ENCODE data around the gene NXPH3. TPM values are rescaled to one million over a fixed set of nuclear protein-coding genes. Genes with fewer than 3 reads are reported as not detected.

Gene NXPH3
- total RNA-seq, 1 experiment from 2014 or later, result not detected

GRCh38 chr17:49571764-49572163, 3.9 kb upstream of the NXPH3 start:
- H4K20me1 ChIP-seq (ENCODE audit: insufficient read depth, low read depth, low read length), result no peaks in the 10 kb centered on the region
- H3K4me3 ChIP-seq (ENCODE audit: low read length), result no peak overlapping the region
- H3K4me1 ChIP-seq (ENCODE audit: low read length), result peaks cover 9% of the 10 kb centered on the region
- H3K36me3 ChIP-seq (ENCODE audit: insufficient read depth, low read length), result no peaks in the 10 kb centered on the region
- no peaks in the 10 kb centered on the region for H3K79me2 ChIP-seq (ENCODE audit: low read length)
- H3K9ac ChIP-seq (ENCODE audit: low read length), result no peak overlapping the region
- H3K27me3 ChIP-seq (ENCODE audit: low read length), result no peaks in the 10 kb centered on the region
- H3K4me2 ChIP-seq (ENCODE audit: low read depth, low read length, poor library complexity, severe bottlenecking), result no peak overlapping the region
- no peak overlapping the region for H3K27ac ChIP-seq (ENCODE audit: low read length)
- no peaks in the 10 kb centered on the region for H3K9me3 ChIP-seq (ENCODE audit: low read length)
- H3K9me2 ChIP-seq (replicated peaks; ENCODE audit: insufficient read depth, low read length), result no peaks in the 10 kb centered on the region
- H2AFZ ChIP-seq (ENCODE audit: low read length), result no peak overlapping the region
- no peak for DNase-seq

DNA sequence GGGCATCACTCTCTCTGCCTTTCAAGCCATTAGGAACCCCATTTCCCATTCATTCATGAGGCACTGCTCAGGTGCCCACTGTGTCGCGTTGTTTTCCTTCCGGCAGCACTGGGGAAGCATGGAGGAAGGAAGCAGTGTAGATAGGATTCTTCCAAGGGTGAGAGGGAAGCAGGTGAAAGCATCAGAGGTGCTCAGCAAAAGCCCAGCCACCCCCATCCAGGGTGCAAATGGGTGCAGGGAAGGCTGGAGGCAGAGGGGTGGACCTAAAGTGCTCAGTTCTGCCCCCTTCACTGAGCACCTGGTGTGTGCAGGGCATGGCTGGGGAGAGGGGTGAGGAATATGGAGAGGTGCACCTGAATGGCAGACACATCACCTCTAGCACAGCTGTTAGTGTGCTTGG, 3.4 kb upstream of the NXPH3 start:
- no peak for DNase-seq
- no peaks in the 10 kb centered on the region for H3K79me2 ChIP-seq (ENCODE audit: low read length)
- H3K9me2 ChIP-seq (replicated peaks; ENCODE audit: insufficient read depth, low read length), result no peaks in the 10 kb centered on the region
- H3K4me2 ChIP-seq (ENCODE audit: low read depth, low read length, poor library complexity, severe bottlenecking), result no peak overlapping the region
- no peak overlapping the region for H3K4me3 ChIP-seq (ENCODE audit: low read length)
- no peak overlapping the region for H2AFZ ChIP-seq (ENCODE audit: low read length)
- H3K27me3 ChIP-seq (ENCODE audit: low read length), result no peaks in the 10 kb centered on the region
- H4K20me1 ChIP-seq (ENCODE audit: insufficient read depth, low read depth, low read length), result no peaks in the 10 kb centered on the region
- no peaks in the 10 kb centered on the region for H3K36me3 ChIP-seq (ENCODE audit: insufficient read depth, low read length)
- H3K9ac ChIP-seq (ENCODE audit: low read length), result no peak overlapping the region
- H3K4me1 ChIP-seq (ENCODE audit: low read length), result peaks cover 9% of the 10 kb centered on the region
- H3K9me3 ChIP-seq (ENCODE audit: low read length), result no peaks in the 10 kb centered on the region
- H3K27ac ChIP-seq (ENCODE audit: low read length), result no peak overlapping the region

- no peaks in the 10 kb centered on the region for H3K27me3 ChIP-seq (ENCODE audit: low read length)
- no peak overlapping the region for H3K27ac ChIP-seq (ENCODE audit: low read length)
- no peaks in the 10 kb centered on the region for H3K9me2 ChIP-seq (replicated peaks; ENCODE audit: insufficient read depth, low read length)
- DNase-seq, result no peak
- H3K9ac ChIP-seq (ENCODE audit: low read length), result no peak overlapping the region
- H3K9me3 ChIP-seq (ENCODE audit: low read length), result no peaks in the 10 kb centered on the region
- H3K36me3 ChIP-seq (ENCODE audit: insufficient read depth, low read length), result no peaks in the 10 kb centered on the region
- H3K4me2 ChIP-seq (ENCODE audit: low read depth, low read length, poor library complexity, severe bottlenecking), result no peak overlapping the region
- H4K20me1 ChIP-seq (ENCODE audit: insufficient read depth, low read depth, low read length), result no peaks in the 10 kb centered on the region
- no peak overlapping the region for H3K4me3 ChIP-seq (ENCODE audit: low read length)
- H3K79me2 ChIP-seq (ENCODE audit: low read length), result no peaks in the 10 kb centered on the region
- no peak overlapping the region for H2AFZ ChIP-seq (ENCODE audit: low read length)
- H3K4me1 ChIP-seq (ENCODE audit: low read length), result peaks cover 9% of the 10 kb centered on the region
Measured at GRCh38 chr17:49572806-49573420, 2.8 kb upstream of the NXPH3 start.

- no peak overlapping the region for H3K4me2 ChIP-seq (ENCODE audit: low read depth, low read length, poor library complexity, severe bottlenecking)
- no peaks in the 10 kb centered on the region for H4K20me1 ChIP-seq (ENCODE audit: insufficient read depth, low read depth, low read length)
- H3K27me3 ChIP-seq (ENCODE audit: low read length), result no peaks in the 10 kb centered on the region
- H3K9me2 ChIP-seq (replicated peaks; ENCODE audit: insufficient read depth, low read length), result no peaks in the 10 kb centered on the region
- H3K27ac ChIP-seq (ENCODE audit: low read length), result no peak overlapping the region
- no peaks in the 10 kb centered on the region for H3K79me2 ChIP-seq (ENCODE audit: low read length)
- no peak overlapping the region for H2AFZ ChIP-seq (ENCODE audit: low read length)
- H3K9ac ChIP-seq (ENCODE audit: low read length), result no peak overlapping the region
- H3K4me1 ChIP-seq (ENCODE audit: low read length), result peaks cover 4% of the 10 kb centered on the region
- no peaks in the 10 kb centered on the region for H3K36me3 ChIP-seq (ENCODE audit: insufficient read depth, low read length)
- no peaks in the 10 kb centered on the region for H3K9me3 ChIP-seq (ENCODE audit: low read length)
- no peak for DNase-seq
- H3K4me3 ChIP-seq (ENCODE audit: low read length), result no peak overlapping the region
Measured at GRCh38 chr17:49573510-49574322, 2.0 kb upstream of the NXPH3 start.

- Histone ChIP-seq H3K4me2 (ENCODE audit: low read depth, low read length, poor library complexity, severe bottlenecking) (no peak overlapping the region), H3K27me3 (ENCODE audit: low read length) (no peaks in the 10 kb centered on the region), H3K79me2 (ENCODE audit: low read length) (no peaks in the 10 kb centered on the region), H3K4me1 (ENCODE audit: low read length) (peaks cover 4% of the 10 kb centered on the region), H2AFZ (ENCODE audit: low read length) (no peak overlapping the region), H3K9me3 (ENCODE audit: low read length) (no peaks in the 10 kb centered on the region), H3K36me3 (ENCODE audit: insufficient read depth, low read length) (no peaks in the 10 kb centered on the region), H4K20me1 (ENCODE audit: insufficient read depth, low read depth, low read length) (no peaks in the 10 kb centered on the region), H3K4me3 (ENCODE audit: low read length) (no peak overlapping the region), H3K9ac (ENCODE audit: low read length) (no peak overlapping the region), H3K9me2 (replicated peaks; ENCODE audit: insufficient read depth, low read length) (no peaks in the 10 kb centered on the region), H3K27ac (ENCODE audit: low read length) (no peak overlapping the region)
- DNase-seq, result no peak
Measured at GRCh38 chr17:49574323-49574781, 1.3 kb upstream of the NXPH3 start.

DNA sequence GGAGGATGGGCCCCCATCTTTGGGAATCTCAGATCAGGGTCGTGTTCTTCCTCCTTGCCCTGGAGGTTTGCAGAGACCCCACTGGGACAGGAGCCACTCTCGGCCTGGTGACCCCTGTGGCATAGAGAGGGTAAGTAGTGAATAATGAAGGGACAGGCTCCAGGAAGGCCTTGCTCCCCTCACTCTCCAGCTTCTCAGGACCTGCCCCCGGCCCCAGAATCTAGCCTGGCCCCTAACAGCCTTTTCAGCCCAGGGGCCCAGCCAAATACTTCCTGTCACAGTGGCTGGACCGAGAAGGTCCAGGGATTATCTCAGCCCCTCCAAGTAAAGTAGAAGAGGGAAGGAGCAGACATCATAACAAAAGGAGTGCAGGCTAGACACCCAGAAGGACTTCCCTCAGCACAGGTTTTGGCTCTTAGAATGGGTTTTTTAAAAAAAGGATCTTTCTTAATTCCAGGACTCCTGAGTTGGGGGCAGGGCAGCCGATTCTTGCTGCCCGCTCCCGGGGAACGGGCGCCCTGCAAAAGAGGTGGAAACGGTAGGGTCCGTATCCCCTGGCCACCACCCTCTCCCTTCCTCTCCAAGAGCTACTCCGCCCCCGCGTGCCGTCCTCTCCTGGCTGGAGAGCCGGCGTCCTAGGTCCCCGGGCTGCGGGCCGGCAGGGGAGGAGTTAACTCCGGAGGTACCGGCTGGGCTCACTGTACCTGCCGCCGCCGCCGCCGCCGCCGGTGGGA, 559 bp upstream of the NXPH3 start:
- no peak overlapping the region for H2AFZ ChIP-seq (ENCODE audit: low read length)
- no peak overlapping the region for H3K4me3 ChIP-seq (ENCODE audit: low read length)
- H3K27me3 ChIP-seq (ENCODE audit: low read length), result no peaks in the 10 kb centered on the region
- H3K9me3 ChIP-seq (ENCODE audit: low read length), result no peaks in the 10 kb centered on the region
- H3K79me2 ChIP-seq (ENCODE audit: low read length), result no peaks in the 10 kb centered on the region
- H3K4me2 ChIP-seq (ENCODE audit: low read depth, low read length, poor library complexity, severe bottlenecking), result no peak overlapping the region
- DNase-seq, result no peak
- H3K4me1 ChIP-seq (ENCODE audit: low read length), result peaks cover 3% of the 10 kb centered on the region
- H3K36me3 ChIP-seq (ENCODE audit: insufficient read depth, low read length), result no peaks in the 10 kb centered on the region
- no peak overlapping the region for H3K9ac ChIP-seq (ENCODE audit: low read length)
- H4K20me1 ChIP-seq (ENCODE audit: insufficient read depth, low read depth, low read length), result no peaks in the 10 kb centered on the region
- H3K9me2 ChIP-seq (replicated peaks; ENCODE audit: insufficient read depth, low read length), result no peaks in the 10 kb centered on the region
- no peak overlapping the region for H3K27ac ChIP-seq (ENCODE audit: low read length)

DNA sequence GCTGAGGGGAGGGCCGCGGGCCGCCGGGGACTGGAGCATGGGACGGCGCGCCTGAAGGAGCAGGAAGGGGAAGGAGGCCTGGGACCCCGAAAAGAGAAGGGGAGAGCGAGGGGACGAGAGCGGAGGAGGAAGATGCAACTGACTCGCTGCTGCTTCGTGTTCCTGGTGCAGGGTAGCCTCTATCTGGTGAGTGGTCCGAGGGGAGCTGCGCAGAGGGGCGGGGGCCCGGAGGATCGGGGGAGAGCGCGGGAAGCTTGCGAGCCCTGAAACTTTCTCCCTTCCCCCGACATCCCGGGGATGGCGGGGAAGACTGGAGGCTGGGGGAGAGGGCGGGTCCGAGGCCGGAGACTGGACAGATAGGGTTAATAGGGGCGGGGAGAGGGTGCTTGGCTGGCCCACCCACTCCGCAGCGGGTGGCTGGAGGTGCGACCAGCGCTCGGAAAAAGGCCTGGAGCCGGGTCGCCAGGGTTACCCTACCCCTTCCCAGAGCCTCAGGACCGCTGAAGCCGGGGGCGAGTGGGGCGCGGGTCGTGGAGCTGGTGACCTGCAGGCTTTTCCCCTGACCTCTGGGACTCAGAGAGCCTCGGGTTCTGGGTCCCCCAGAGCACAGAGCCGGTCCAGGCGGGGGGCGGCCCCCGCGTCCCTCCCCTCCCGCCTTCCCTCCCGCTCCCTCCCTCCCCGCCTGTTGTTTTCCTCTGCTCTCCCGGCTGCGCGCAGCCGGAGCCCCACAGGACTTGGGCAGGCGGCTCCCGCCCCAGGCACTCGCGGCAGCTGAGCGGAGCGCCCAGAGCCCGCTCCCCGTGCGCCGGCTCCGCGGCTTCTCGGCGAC, 631 bp downstream of the NXPH3 start:
- H3K4me2 ChIP-seq (ENCODE audit: low read depth, low read length, poor library complexity, severe bottlenecking), result no peak overlapping the region
- H3K27ac ChIP-seq (ENCODE audit: low read length), result no peak overlapping the region
- no peak overlapping the region for H3K4me3 ChIP-seq (ENCODE audit: low read length)
- H3K36me3 ChIP-seq (ENCODE audit: insufficient read depth, low read length), result no peaks in the 10 kb centered on the region
- no peak overlapping the region for H2AFZ ChIP-seq (ENCODE audit: low read length)
- no peaks in the 10 kb centered on the region for H3K9me2 ChIP-seq (replicated peaks; ENCODE audit: insufficient read depth, low read length)
- no peak overlapping the region for H3K9ac ChIP-seq (ENCODE audit: low read length)
- H3K9me3 ChIP-seq (ENCODE audit: low read length), result no peaks in the 10 kb centered on the region
- H3K79me2 ChIP-seq (ENCODE audit: low read length), result no peaks in the 10 kb centered on the region
- no peaks in the 10 kb centered on the region for H4K20me1 ChIP-seq (ENCODE audit: insufficient read depth, low read depth, low read length)
- H3K4me1 ChIP-seq (ENCODE audit: low read length), result no peaks in the 10 kb centered on the region
- H3K27me3 ChIP-seq (ENCODE audit: low read length), result no peaks in the 10 kb centered on the region
- DNase-seq, result no peak

Measured in Karpas-422 (cell line).